GM12878 (cell line): ENCODE results near the gene MRPS14. TPM values are rescaled to one million over a fixed set of nuclear protein-coding genes. Genes with fewer than 3 reads are reported as not detected.

Source experiments
- EED ChIP-seq: sonication (generic); IDR thresholded peaks from 2 replicates; pipeline ENCODE4 v1.6.1; 2016; ENCODE audit warnings: antibody characterized with exemption, low read depth
- HDAC2 ChIP-seq: fragments of 200-600 bp; sonication (generic); IDR thresholded peaks from 2 replicates; pipeline ENCODE4 v1.6.1; 2017
- IKZF2 ChIP-seq, 2 experiments: fragments of 450-650 bp; IDR thresholded peaks; 2 replicates each; pipeline ENCODE4 v1.6.1; 2017; ENCODE audit warnings: mild to moderate bottlenecking in 2 of 2, moderate library complexity in 2 of 2
- KDM1A ChIP-seq: fragments of 200-600 bp; sonication (generic); IDR thresholded peaks from 2 replicates; pipeline ENCODE4 v1.6.1; 2016; ENCODE audit warnings: borderline replicate concordance
- KLF5 ChIP-seq: fragments of 450-650 bp; IDR thresholded peaks from 2 replicates; pipeline ENCODE4 v1.6.1; 2014; ENCODE audit warnings: mild to moderate bottlenecking; ENCODE audit not compliant: partially characterized antibody
- MAX ChIP-seq: IDR thresholded peaks from 2 replicates; pipeline ENCODE4 v1.6.1; 2012; ENCODE audit warnings: low read depth, low read length, improper control_type of control experiment
- MTA3 ChIP-seq: IDR thresholded peaks from 2 replicates; pipeline ENCODE4 v1.6.1; 2012; ENCODE audit warnings: low read length, inconsistent platforms, borderline replicate concordance
- MXI1 ChIP-seq: fragments of 150-350 bp; IDR thresholded peaks from 2 replicates; pipeline ENCODE4 v1.6.1; 2011; ENCODE audit warnings: low read depth, mild to moderate bottlenecking, inconsistent platforms, low read length, improper control_type of control experiment
- NR2F1 ChIP-seq: fragments of 450-650 bp; conservative IDR thresholded peaks from 2 replicates; pipeline ENCODE4 v1.6.1; 2017; ENCODE audit warnings: mild to moderate bottlenecking
- RAD21 ChIP-seq: IDR thresholded peaks from 2 replicates; pipeline ENCODE4 v1.6.1; 2011; ENCODE audit warnings: mild to moderate bottlenecking, low read depth, low read length, moderate library complexity; ENCODE audit not compliant: insufficient read depth
- REST ChIP-seq: IDR thresholded peaks from 2 replicates; pipeline ENCODE4 v1.6.1; 2012; ENCODE audit warnings: mild to moderate bottlenecking, low read depth, low read length
- RUNX3 ChIP-seq: IDR thresholded peaks from 2 replicates; pipeline ENCODE4 v1.6.1; 2012; ENCODE audit warnings: low read length, inconsistent platforms
- SIX5 ChIP-seq: IDR thresholded peaks from 2 replicates; pipeline ENCODE4 v1.6.1; 2011; ENCODE audit warnings: mild to moderate bottlenecking, low read depth, low read length, moderate library complexity; ENCODE audit not compliant: severe bottlenecking
- SP1 ChIP-seq: IDR thresholded peaks from one replicate; pipeline ENCODE4 v1.6.1; 2011; ENCODE audit warnings: low read depth, low read length
- STAT1 ChIP-seq: fragments of 450-650 bp; conservative IDR thresholded peaks from 2 replicates; pipeline ENCODE4 v1.6.1; 2014; ENCODE audit warnings: antibody characterized with exemption, mild to moderate bottlenecking
- STAT3 ChIP-seq: IDR thresholded peaks from 2 replicates; pipeline ENCODE4 v1.6.1; 2011; ENCODE audit warnings: low read depth, low read length, improper control_type of control experiment
- TARDBP ChIP-seq: IDR thresholded peaks from 2 replicates; pipeline ENCODE4 v1.6.1; 2016; ENCODE audit warnings: borderline replicate concordance
- ZNF592 ChIP-seq: fragments of 450-650 bp; IDR thresholded peaks from 2 replicates; pipeline ENCODE4 v1.6.1; 2017; ENCODE audit warnings: mild to moderate bottlenecking, moderate library complexity
- ZZZ3 ChIP-seq: IDR thresholded peaks from 2 replicates; pipeline ENCODE4 v1.6.1; 2011; ENCODE audit warnings: low read depth; ENCODE audit not compliant: control insufficient read depth, insufficient read length
- polyA plus RNA-seq, 11 experiments: library from polyadenylated mRNA; depleted of rRNA in 4 of 11; unstranded in 6 of 11; stranded (reverse) in 5 of 11; fragments of >200 nt; fragmentation: Nextera tagmentation in 4 of 11; fragmentation: Illumina TruSeq in 1 of 11; extraction: Ambion mirVana in 4 of 11; extraction: Trizol in 1 of 11; gene quantifications; 1 replicate in 1 of 11; 2 replicates in 10 of 11; pipeline versions ENCODE4 v1.2.1 to v1.2.3, GENCODE V29; 2011 to 2016; ENCODE audit warnings: inconsistent platforms in 2 of 11, missing spikeins in 2 of 11, low read depth in 1 of 11
- total RNA-seq, 4 experiments: library from RNA; depleted of rRNA in 3 of 4; stranded (reverse); fragments of >200 nt in 3 of 4; fragmentation: Illumina TruSeq in 1 of 4; extraction: Trizol in 1 of 4; gene quantifications; 2 replicates each; pipeline versions ENCODE4 v1.2.1 to v1.2.3, GENCODE V29; 2013 to 2021

The MRPS14 gene
- total and polyA plus RNA-seq, 10 of the 15 experiments (the other 5 are each of a cell fraction or from before 2014, with no cell fraction given) = 31.1 to 224 (median 50.4) TPM

GRCh38 chr1:175023043-175023921 is at the start of gene MRPS14 (continued):
- TF ChIP-seq KLF5 = peak; percentile 47
- TF ChIP-seq KDM1A = no peak
- TF ChIP-seq ZZZ3 = no peak
- TF ChIP-seq REST = no peak
- TF ChIP-seq MTA3 = 0 out of 2 replicates have a peak, but pooled peaks have one; percentile 61
- peak; percentile 65 for TF ChIP-seq SP1
- TF ChIP-seq STAT3 = peak; percentile 18; the same call in 1 of the 2 replicates
- TF ChIP-seq NR2F1 = peak; percentile 11; the same call in 1 of the 2 replicates
- TF ChIP-seq EED = peak; percentile 64; the same call in 1 of the 2 replicates
- TF ChIP-seq MAX = peak; percentile 60; the same call in 1 of the 2 replicates
- TF ChIP-seq ZNF592 = no peak
- no peak; the same call in 1 of the 2 replicates for TF ChIP-seq STAT1
- peak; percentile 98 for TF ChIP-seq TARDBP
- no peak for TF ChIP-seq RAD21
- TF ChIP-seq RUNX3 = peak; percentile 99
- TF ChIP-seq HDAC2 = no peak
- TF ChIP-seq SIX5 = no peak
- peak; percentile 69 to 80 for TF ChIP-seq IKZF2 (IDR thresholded peaks at IDR 0.05)
- TF ChIP-seq MXI1 = peak; percentile 92
